ENCODE measurements around the gene CNTNAP3B.
"Not testable (repeated sequence)": the region's sequence is repeated elsewhere in the genome, so short reads cannot be mapped to it uniquely, and the experiment has no call there.

CNTNAP3B gene

DNA sequence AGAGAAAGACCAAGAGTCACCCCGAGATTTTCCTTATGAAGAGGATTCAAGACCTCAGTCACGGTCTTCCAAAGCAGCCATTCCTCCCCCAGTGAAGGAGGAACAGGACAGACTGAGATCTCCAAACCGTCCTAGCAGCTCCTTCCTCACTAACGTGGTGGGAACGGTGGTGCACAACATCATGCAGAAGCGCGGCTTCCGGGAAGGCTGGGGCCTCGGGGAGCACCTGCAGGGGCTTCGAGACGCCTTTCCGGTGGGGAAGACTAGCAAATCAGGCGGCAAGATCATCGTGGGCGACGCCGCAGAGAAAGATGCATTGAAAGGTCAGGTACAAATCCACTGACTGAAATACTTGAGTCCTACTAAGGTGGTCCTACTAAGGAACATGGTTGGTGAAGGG, 154.3 kb downstream of the CNTNAP3B start:
- DNase-seq: not testable (repeated sequence)

DNA sequence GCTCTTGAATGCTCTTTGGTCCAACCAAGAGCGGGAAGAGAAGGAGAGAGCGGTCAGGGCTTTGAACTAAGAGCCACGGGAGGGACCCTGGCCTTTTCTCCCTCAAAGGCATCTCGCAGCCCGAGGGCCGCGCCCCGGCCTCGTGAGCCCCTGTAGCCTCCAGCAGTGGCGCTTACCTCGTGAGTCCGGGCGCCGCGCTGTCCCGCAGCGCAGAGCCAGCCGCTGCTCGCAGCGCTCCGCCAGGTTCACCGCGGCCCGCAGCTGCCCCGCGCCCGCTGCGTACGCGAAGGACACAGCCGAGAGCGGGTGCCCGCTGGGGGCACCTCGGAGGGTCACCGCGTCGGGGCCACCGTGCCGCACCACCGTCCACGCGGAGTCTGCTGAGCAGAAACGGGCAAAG, 176.2 kb downstream of the CNTNAP3B start:
- DNase-seq: not testable (repeated sequence)

DNA sequence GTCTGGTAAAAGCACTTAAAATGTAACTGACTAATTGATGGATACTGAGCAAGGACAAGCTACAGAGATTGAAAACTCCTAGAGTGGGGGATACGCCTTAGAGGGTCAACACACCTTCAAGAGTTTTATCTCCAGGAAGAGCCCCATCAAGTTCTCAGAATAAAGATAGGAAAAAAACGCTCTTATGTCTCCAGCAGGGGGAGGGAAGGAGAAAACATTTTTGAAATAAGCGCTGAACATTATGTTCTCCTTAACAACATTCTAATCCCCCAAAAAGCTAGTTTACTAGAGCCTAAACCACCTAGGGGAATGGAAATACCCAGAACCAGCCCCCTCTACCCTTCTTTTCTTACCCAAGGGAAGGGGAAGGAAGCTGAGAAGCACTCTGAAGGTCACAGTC, 187.5 kb downstream of the CNTNAP3B start:
- not testable (repeated sequence) for DNase-seq

- not testable (repeated sequence) for DNase-seq
Observed at GRCh38 chr9:41938143-41938542, 191.1 kb downstream of the CNTNAP3B start.

DNA sequence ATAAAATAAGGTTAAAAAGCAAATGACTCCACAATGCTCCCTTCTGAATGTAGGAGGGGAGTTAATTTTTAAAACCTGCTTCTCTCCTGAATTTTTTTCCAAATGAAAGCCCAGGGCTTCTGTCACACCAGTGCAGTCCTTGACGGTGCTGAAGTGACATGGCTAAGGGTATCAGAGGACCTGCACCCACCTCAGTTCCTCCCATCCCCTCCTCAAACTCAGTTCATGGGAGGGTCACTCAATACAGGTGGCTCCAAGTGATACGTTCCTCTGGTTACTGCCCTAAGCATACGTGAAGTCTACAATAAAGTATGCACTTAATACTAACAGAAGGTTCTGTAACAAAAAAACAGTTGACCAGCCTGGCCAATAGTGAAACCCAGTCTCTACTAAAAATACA, 193.5 kb downstream of the CNTNAP3B start:
- DNase-seq: not testable (repeated sequence)

DNA sequence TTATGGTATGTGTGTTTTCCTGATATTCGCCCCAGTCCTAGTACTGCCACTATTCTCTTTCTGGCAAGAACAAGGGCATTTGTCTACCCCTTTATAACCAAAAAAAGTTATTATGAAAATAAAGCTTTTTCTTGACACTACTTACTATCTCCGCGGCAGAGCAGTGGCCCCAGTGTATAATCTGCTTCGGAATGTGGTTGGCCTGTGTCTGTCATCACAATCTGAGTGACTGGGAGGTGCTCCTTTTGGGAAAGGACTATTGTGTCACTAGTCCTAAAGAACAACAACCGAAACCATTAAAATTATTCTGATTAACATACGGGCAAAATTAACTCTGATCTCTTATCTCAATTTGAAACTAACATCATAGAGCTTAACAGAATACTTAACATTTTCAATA, 200.1 kb downstream of the CNTNAP3B start:
- not testable (repeated sequence) for DNase-seq

- not testable (repeated sequence) for DNase-seq
Observed at GRCh38 chr9:41917374-41917773, 211.9 kb downstream of the CNTNAP3B start.

- DNase-seq: not testable (repeated sequence)
Observed at GRCh38 chr9:41905488-41905887, 223.7 kb downstream of the CNTNAP3B start.

GRCh38 chr9:41902762-41903161, 226.5 kb downstream of the CNTNAP3B start:
- DNase-seq: not testable (repeated sequence)

- not testable (repeated sequence) for DNase-seq
Observed at GRCh38 chr9:41898720-41899343, 230.4 kb downstream of the CNTNAP3B start.

- DNase-seq: not testable (repeated sequence)
Observed at GRCh38 chr9:41874557-41874956, 254.7 kb downstream of the CNTNAP3B start.

DNA sequence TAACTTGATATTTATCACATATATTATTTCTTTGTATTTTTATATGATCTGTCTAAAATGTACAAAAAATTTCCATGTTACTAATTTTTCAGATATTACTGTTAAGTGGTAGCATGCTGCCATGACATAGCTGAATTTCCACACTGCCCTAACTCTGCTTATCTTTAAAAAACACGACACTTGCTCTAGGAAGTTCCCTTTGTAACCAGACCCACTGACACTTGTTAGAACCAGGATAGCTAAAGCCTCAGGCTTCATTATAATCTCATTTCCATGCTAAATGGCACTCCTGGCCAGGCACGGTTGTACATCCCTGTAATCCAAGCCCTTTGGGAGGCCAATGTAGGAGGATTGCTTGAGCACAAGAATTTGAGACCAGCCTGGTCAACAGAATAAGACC, 273.8 kb downstream of the CNTNAP3B start:
- not testable (repeated sequence) for DNase-seq

GRCh38 chr9:41851848-41852740, 277.1 kb downstream of the CNTNAP3B start:
- DNase-seq: not testable (repeated sequence)

- DNase-seq: not testable (repeated sequence)
Observed at GRCh38 chr9:41847829-41848228, 281.4 kb downstream of the CNTNAP3B start.

Data from GF-D8 (cell line).